Calu3 (cell line): ENCODE results near the gene KRTAP21-1. TPM values are rescaled to one million over a fixed set of nuclear protein-coding genes. Genes with fewer than 3 reads are reported as not detected.

Source experiments
- BruUV-seq: library from RNA; stranded (reverse); fragments of 400-500 nt; replicated peaks from 2 replicates; lab custom pipeline; 2021; lab: Mats Ljungman, UMichigan
- CTCF ChIA-PET: fragments of 300-600 bp; sonication (Branson Sonifier 250); formaldehyde crosslinking; loops from one replicate; lab custom pipeline; 2022; ENCODE audit warnings: antibody characterized with exemption; lab: Charles Lee
- DNase-seq: peaks from one replicate; pipeline ENCODE4 v3.0.0; 2022
- H3K27ac Mint-ChIP-seq: one replicate; pipeline ENCODE4 v1.8.0; 2022; ENCODE audit warnings: mixed read lengths; ENCODE audit not compliant: unreplicated experiment
- H3K27me3 Mint-ChIP-seq: one replicate; pipeline ENCODE4 v1.8.0; 2022; ENCODE audit warnings: mixed read lengths; ENCODE audit not compliant: unreplicated experiment
- H3K36me3 Mint-ChIP-seq: one replicate; pipeline ENCODE4 v1.8.0; 2022; ENCODE audit warnings: mild to moderate bottlenecking, moderate library complexity, mixed read lengths; ENCODE audit not compliant: insufficient read depth, unreplicated experiment
- H3K4me1 Mint-ChIP-seq: one replicate; pipeline ENCODE4 v1.8.0; 2022; ENCODE audit warnings: mild to moderate bottlenecking, low read depth, mixed read lengths; ENCODE audit not compliant: unreplicated experiment
- H3K4me3 Mint-ChIP-seq: one replicate; pipeline ENCODE4 v1.8.0; 2022; ENCODE audit warnings: mild to moderate bottlenecking, low read depth, moderate library complexity, mixed read lengths; ENCODE audit not compliant: unreplicated experiment
- H3K9me3 Mint-ChIP-seq: one replicate; pipeline ENCODE4 v1.8.0; 2022; ENCODE audit warnings: low read depth, mixed read lengths; ENCODE audit not compliant: unreplicated experiment
- intact Hi-C: fragments of 100-400 bp; cut with micrococcal nuclease; formaldehyde crosslinking; loops from one replicate; pipeline ENCODE4 v1.10.0; 2022; ENCODE audit not compliant: unreplicated experiment
- total RNA-seq: library from RNA; stranded (reverse); gene quantifications from 2 replicates; pipeline ENCODE4 v1.2.3, GENCODE V29; 2022
- TF ChIP-seq, protein P1 (sequence below): fragments of 200-600 bp; IDR thresholded peaks from one replicate; pipeline ENCODE4 v1.8.0; 2022; ENCODE audit warnings: antibody characterized with exemption; ENCODE audit not compliant: unreplicated experiment

Gene KRTAP21-1
- total RNA-seq, 1 experiment from 2014 or later: not detected

DNA sequence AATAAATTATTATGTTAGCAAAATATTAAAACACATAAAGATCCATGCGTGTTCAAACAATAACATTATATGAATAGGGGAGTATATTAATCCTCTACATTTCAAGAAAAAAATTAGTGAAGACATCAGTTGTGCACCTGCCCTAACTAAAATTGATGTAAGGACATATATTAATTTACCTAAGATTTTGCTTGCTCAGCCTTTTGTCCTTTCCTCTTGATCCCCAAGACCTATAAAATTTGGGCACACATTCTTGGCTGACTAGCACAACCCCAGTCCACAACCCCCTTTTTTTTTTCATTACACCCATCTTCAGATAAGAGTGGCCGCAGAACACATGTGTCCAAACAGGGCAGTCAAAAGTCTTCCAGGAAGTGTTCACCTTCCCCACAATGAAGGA lies 14.8 kb downstream of the KRTAP21-1 start:
- Mint-ChIP-seq H3K4me1 (no peaks in the 10 kb centered on the region), H3K27ac (no peak overlapping the region), H3K36me3 (no peaks in the 10 kb centered on the region), H3K27me3 (no peaks in the 10 kb centered on the region), H3K9me3 (peaks cover 4% of the 10 kb centered on the region), H3K4me3 (no peak overlapping the region)
- no TSS peak for BruUV-seq
- CTCF ChIA-PET: no interaction called here
- intact Hi-C loops: no loop called here
- no peak for DNase-seq
- TF ChIP-seq, protein P1, sequence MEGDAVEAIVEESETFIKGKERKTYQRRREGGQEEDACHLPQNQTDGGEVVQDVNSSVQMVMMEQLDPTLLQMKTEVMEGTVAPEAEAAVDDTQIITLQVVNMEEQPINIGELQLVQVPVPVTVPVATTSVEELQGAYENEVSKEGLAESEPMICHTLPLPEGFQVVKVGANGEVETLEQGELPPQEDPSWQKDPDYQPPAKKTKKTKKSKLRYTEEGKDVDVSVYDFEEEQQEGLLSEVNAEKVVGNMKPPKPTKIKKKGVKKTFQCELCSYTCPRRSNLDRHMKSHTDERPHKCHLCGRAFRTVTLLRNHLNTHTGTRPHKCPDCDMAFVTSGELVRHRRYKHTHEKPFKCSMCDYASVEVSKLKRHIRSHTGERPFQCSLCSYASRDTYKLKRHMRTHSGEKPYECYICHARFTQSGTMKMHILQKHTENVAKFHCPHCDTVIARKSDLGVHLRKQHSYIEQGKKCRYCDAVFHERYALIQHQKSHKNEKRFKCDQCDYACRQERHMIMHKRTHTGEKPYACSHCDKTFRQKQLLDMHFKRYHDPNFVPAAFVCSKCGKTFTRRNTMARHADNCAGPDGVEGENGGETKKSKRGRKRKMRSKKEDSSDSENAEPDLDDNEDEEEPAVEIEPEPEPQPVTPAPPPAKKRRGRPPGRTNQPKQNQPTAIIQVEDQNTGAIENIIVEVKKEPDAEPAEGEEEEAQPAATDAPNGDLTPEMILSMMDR: no peak

DNA sequence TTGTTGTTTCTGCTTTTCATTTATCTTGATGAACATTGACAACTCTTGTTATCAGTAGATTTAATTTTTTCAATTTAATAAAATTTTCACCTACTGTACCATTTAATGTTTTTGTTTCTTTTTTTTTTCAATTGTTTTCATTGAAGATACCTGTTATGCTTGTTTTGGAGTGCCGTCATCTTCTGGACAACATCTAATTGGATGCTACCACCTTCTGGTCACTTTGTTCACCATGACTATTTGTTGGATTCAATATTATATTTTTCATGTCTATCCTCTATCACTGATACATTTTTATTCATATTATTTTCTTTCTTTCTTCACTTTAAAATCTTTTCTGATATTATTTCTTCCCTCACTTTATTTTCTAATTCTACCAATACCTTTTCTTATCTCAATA lies 22.2 kb downstream of the KRTAP21-1 start:
- CTCF ChIA-PET: no interaction called here
- intact Hi-C loops: no loop called here
- H3K36me3 Mint-ChIP-seq: no peaks in the 10 kb centered on the region
- H3K27ac Mint-ChIP-seq: no peak overlapping the region
- peaks cover 5% of the 10 kb centered on the region for H3K9me3 Mint-ChIP-seq
- TF ChIP-seq, protein P1: no peak
- no peaks in the 10 kb centered on the region for H3K4me1 Mint-ChIP-seq
- no TSS peak for BruUV-seq
- no peaks in the 10 kb centered on the region for H3K27me3 Mint-ChIP-seq
- H3K4me3 Mint-ChIP-seq: no peak overlapping the region
- DNase-seq: no peak

DNA sequence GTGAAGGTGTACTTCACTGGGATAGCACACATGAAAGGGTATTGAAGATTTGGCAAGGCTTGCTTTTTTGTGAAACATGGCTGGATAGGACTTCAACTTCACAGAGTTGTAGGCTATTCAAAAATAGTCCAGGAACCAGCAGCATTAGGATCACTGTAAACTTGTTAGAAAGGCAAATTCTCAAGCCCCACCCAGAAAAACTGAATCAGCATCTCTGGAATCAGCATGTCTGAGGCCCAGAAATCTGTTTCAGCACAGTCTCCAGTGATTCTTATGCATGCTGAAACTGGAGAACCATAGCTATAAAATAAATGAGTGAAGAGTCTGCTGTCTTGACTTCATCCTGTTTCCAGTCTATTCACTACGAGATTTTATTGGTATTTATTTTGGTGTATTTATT lies 28.5 kb downstream of the KRTAP21-1 start:
- TF ChIP-seq, protein P1: no peak
- no TSS peak for BruUV-seq
- Mint-ChIP-seq H3K27ac (no peak overlapping the region), H3K4me1 (no peaks in the 10 kb centered on the region), H3K9me3 (peaks cover 28% of the 10 kb centered on the region), H3K27me3 (no peaks in the 10 kb centered on the region), H3K36me3 (no peaks in the 10 kb centered on the region), H3K4me3 (no peak overlapping the region)
- CTCF ChIA-PET: no interaction called here
- no peak for DNase-seq
- intact Hi-C loops: no loop called here

DNA sequence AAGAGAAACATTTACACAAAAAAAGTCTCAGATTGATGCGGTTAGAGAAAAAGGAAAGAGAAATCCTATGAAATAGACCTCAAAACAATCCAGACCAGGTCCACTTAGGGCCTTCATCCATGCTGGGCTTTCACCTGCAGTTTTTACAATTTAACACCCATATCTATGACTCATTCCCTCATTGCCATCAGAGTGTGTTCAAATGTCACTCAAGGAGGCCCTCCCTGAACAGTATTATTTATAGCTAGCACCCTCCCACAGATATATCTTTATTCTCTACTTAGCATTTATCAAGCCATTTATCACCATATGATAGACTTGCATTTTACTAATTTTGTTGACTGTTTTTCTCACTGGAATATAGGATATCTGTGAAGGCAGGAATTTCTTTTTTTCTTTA lies 35.8 kb downstream of the KRTAP21-1 start:
- Mint-ChIP-seq H3K27me3 (no peaks in the 10 kb centered on the region), H3K36me3 (no peaks in the 10 kb centered on the region), H3K27ac (no peak overlapping the region), H3K4me1 (no peaks in the 10 kb centered on the region), H3K4me3 (no peak overlapping the region), H3K9me3 (peaks cover 13% of the 10 kb centered on the region)
- no TSS peak for BruUV-seq
- CTCF ChIA-PET: no interaction called here
- TF ChIP-seq, protein P1: no peak
- no peak for DNase-seq
- intact Hi-C loops: no loop called here
